H1 (cell line): Measurements from ENCODE around the gene NOTCH4. TPM values are rescaled to one million over a fixed set of nuclear protein-coding genes. Genes with fewer than 3 reads are reported as not detected.
A peak's percentile ranks its signal among the peaks of the same experiment; 100 is the strongest.

Experiments
- HDAC2 ChIP-seq, 2 experiments: fragments of 300-600 bp in 1 of 2; sonication (generic) in 1 of 2; IDR thresholded peaks; 2 replicates each; pipeline ENCODE4 v1.6.1; 2011 to 2012; ENCODE audit warnings: low read depth in 2 of 2, low read length in 2 of 2, mild to moderate bottlenecking in 2 of 2, moderate library complexity in 2 of 2, borderline replicate concordance in 1 of 2, inconsistent platforms in 1 of 2
- JUND ChIP-seq: IDR thresholded peaks from 2 replicates; pipeline ENCODE4 v1.6.1; 2011; ENCODE audit warnings: mild to moderate bottlenecking, improper control_type of control experiment, low read length
- KDM5A ChIP-seq: fragments of 200-600 bp; IDR thresholded peaks from 2 replicates; pipeline ENCODE4 v1.7.1; 2012; ENCODE audit warnings: mild to moderate bottlenecking, low read length, inconsistent platforms, mixed read lengths
- POLR2A ChIP-seq, 2 experiments: IDR thresholded peaks; 1 replicate in 1 of 2; 2 replicates in 1 of 2; pipeline ENCODE4 v1.6.1; 2011; ENCODE audit warnings: low read depth in 2 of 2, low read length in 2 of 2, mild to moderate bottlenecking in 2 of 2; ENCODE audit errors: control extremely low read depth in 1 of 2
- POLR2AphosphoS5 ChIP-seq: IDR thresholded peaks from 2 replicates; pipeline ENCODE4 v1.6.1; 2011; ENCODE audit warnings: low read depth, low read length
- RNF2 ChIP-seq: fragments of 200-900, 300-1000 bp; sonication (generic); IDR thresholded peaks from 2 replicates; pipeline ENCODE4 v1.7.1; 2016; ENCODE audit warnings: borderline replicate concordance, low read depth, mild to moderate bottlenecking, antibody characterized with exemption, low read length; ENCODE audit not compliant: poor library complexity, severe bottlenecking; ENCODE audit errors: missing control alignments
- SIN3A ChIP-seq, 2 experiments: IDR thresholded peaks in 1 of 2; conservative IDR thresholded peaks in 1 of 2; 2 replicates each; pipeline ENCODE4 v1.6.1; 2011 to 2012; ENCODE audit warnings: low read length in 2 of 2, improper control_type of control experiment in 1 of 2, low read depth in 1 of 2, mild to moderate bottlenecking in 1 of 2
- SIRT6 ChIP-seq: IDR thresholded peaks from one replicate; pipeline ENCODE4 v1.7.1; 2012; ENCODE audit warnings: low read length, inconsistent platforms
- SIX5 ChIP-seq: IDR thresholded peaks from 2 replicates; pipeline ENCODE4 v1.6.1; 2011; ENCODE audit warnings: mild to moderate bottlenecking, low read depth, low read length
- SP1 ChIP-seq: IDR thresholded peaks from 2 replicates; pipeline ENCODE4 v1.6.1; 2011; ENCODE audit warnings: low read depth, low read length
- SP2 ChIP-seq: IDR thresholded peaks from 2 replicates; pipeline ENCODE4 v1.6.1; 2012; ENCODE audit warnings: mild to moderate bottlenecking, low read length, inconsistent platforms
- SP4 ChIP-seq: IDR thresholded peaks from 2 replicates; pipeline ENCODE4 v1.6.1; 2012; ENCODE audit warnings: low read length, inconsistent platforms
- SRF ChIP-seq: IDR thresholded peaks from 2 replicates; pipeline ENCODE4 v1.6.1; 2011; ENCODE audit warnings: mild to moderate bottlenecking, low read depth, low read length, moderate library complexity
- polyA plus RNA-seq, 7 experiments: library from polyadenylated mRNA; depleted of rRNA in 3 of 7; stranded (reverse) in 5 of 7; unstranded in 2 of 7; fragments of >200 nt in 5 of 7; fragments of 200-250 nt in 2 of 7; gene quantifications; 1 replicate in 5 of 7; 2 replicates in 1 of 7; 4 replicates in 1 of 7; pipeline versions ENCODE4 v1.2.1 to v1.2.3, GENCODE V29; 2011 to 2013; ENCODE audit warnings: missing spikeins in 2 of 7, mixed read lengths in 2 of 7
- total RNA-seq: library from RNA; stranded (reverse); fragmentation: NEBNext Ultra II Directional; extraction: Animal tissue kit (Norgen Biotek cat#: 25700); gene quantifications from 2 replicates; pipeline ENCODE4 v1.2.1, GENCODE V29; 2021

Gene NOTCH4
- total and polyA plus RNA-seq, 2 of the 8 experiments (the other 6 are each of a cell fraction or from before 2014, with no cell fraction given): 1.9 to 2.8 TPM

- TF ChIP-seq HDAC2 (IDR thresholded peaks at IDR 0.05; ENCODE audit: borderline replicate concordance in 1 of 2, low read depth in 2 of 2, low read length in 2 of 2) (no peak), JUND (0 out of 2 replicates have a peak, but pooled peaks have one; percentile 4), SIRT6 (no peak), POLR2A (IDR thresholded peaks at IDR 0.05; ENCODE audit: control extremely low read depth in 1 of 2, low read depth in 2 of 2, low read length in 2 of 2) (no peak), POLR2AphosphoS5 (no peak), SRF (no peak), SIX5 (no peak), SP1 (peak; percentile 4; the same call in 1 of the 2 replicates), SP2 (no peak), KDM5A (no peak), SIN3A (conservative IDR thresholded peaks at IDR 0.05 in 1 of 2, IDR thresholded peaks at IDR 0.05 in 1 of 2; ENCODE audit: low read depth in 1 of 2, low read length in 2 of 2) (no peak), RNF2 (no peak), SP4 (peak; percentile 63; the same call in 1 of the 2 replicates)
Observed at GRCh38 chr6:32148289-32149091, 75.4 kb downstream of the NOTCH4 start (continued).
